ENCODE measurements around the gene DPYD. TPM values are rescaled to one million over a fixed set of nuclear protein-coding genes. Genes with fewer than 3 reads are reported as not detected.

DPYD gene
- total RNA-seq, 2 experiments from 2014 or later, result 34.4 to 35.9 TPM

GRCh38 chr1:97740891-97741290 lies 179.9 kb downstream of the DPYD start:
- no peak for TF ChIP-seq CTCF (IDR thresholded peaks at IDR 0.05)
- Histone ChIP-seq H3K36me3 (ENCODE audit: insufficient read depth, low read length) (no peaks in the 10 kb centered on the region), H3K9me3 (ENCODE audit: control insufficient read depth in 1 of 2, insufficient read depth in 1 of 2, low read length in 2 of 2) (no peaks in the 10 kb centered on the region), H3K4me1 (ENCODE audit: insufficient read depth, low read length) (no peaks in the 10 kb centered on the region), H3K27me3 (ENCODE audit: control insufficient read depth in 1 of 2, insufficient read depth in 2 of 2, low read length in 2 of 2) (no peaks in the 10 kb centered on the region), H3K4me3 (ENCODE audit: low read length) (no peak overlapping the region), H3K27ac (ENCODE audit: low read depth in 1 of 2, low read length in 2 of 2) (no peak overlapping the region)
- intact Hi-C loops (cut with DNase I, micrococcal nuclease), result no loop called here
- no peaks in the 10 kb centered on the region for H3K9me3 Mint-ChIP-seq
- peaks cover 42% of the 10 kb centered on the region for H3K36me3 Mint-ChIP-seq (ENCODE audit: low read depth)
- ATAC-seq (ENCODE audit: poor library complexity) (no peak), DNase-seq (no peak)
- no peaks in the 10 kb centered on the region for H3K4me1 Mint-ChIP-seq (ENCODE audit: low read depth)
- POLR2A ChIA-PET, result no interaction called here
- H3K27me3 Mint-ChIP-seq, result no peaks in the 10 kb centered on the region
- H3K4me3 Mint-ChIP-seq, result no peak overlapping the region
- H3K27ac Mint-ChIP-seq, result no peak overlapping the region
- CTCF ChIA-PET, result no interaction called here

- no peak overlapping the region for H3K4me3 ChIP-seq (ENCODE audit: low read length)
- Mint-ChIP-seq H3K36me3 (ENCODE audit: low read depth) (peaks cover 43% of the 10 kb centered on the region), H3K27ac (no peak overlapping the region), H3K27me3 (no peaks in the 10 kb centered on the region), H3K4me1 (ENCODE audit: low read depth) (no peaks in the 10 kb centered on the region), H3K4me3 (no peak overlapping the region), H3K9me3 (no peaks in the 10 kb centered on the region)
- H3K4me1 ChIP-seq (ENCODE audit: insufficient read depth, low read length), result no peaks in the 10 kb centered on the region
- CTCF ChIA-PET, result no interaction called here
- no peaks in the 10 kb centered on the region for H3K27me3 ChIP-seq (ENCODE audit: control insufficient read depth in 1 of 2, insufficient read depth in 2 of 2, low read length in 2 of 2)
- ATAC-seq (ENCODE audit: poor library complexity) (no peak), DNase-seq (no peak)
- TF ChIP-seq CTCF (IDR thresholded peaks at IDR 0.05), result no peak
- POLR2A ChIA-PET, result no interaction called here
- intact Hi-C loops (cut with DNase I, micrococcal nuclease), result no loop called here
- no peak overlapping the region for H3K27ac ChIP-seq (ENCODE audit: low read depth in 1 of 2, low read length in 2 of 2)
- H3K36me3 ChIP-seq (ENCODE audit: insufficient read depth, low read length), result no peaks in the 10 kb centered on the region
- no peaks in the 10 kb centered on the region for H3K9me3 ChIP-seq (ENCODE audit: control insufficient read depth in 1 of 2, insufficient read depth in 1 of 2, low read length in 2 of 2)
Observed at GRCh38 chr1:97739596-97740103, 181.2 kb downstream of the DPYD start.

- Histone ChIP-seq H3K27me3 (ENCODE audit: control insufficient read depth in 1 of 2, insufficient read depth in 2 of 2, low read length in 2 of 2) (no peaks in the 10 kb centered on the region), H3K9me3 (ENCODE audit: control insufficient read depth in 1 of 2, insufficient read depth in 1 of 2, low read length in 2 of 2) (no peaks in the 10 kb centered on the region), H3K4me1 (ENCODE audit: insufficient read depth, low read length) (no peaks in the 10 kb centered on the region), H3K4me3 (ENCODE audit: low read length) (no peak overlapping the region), H3K36me3 (ENCODE audit: insufficient read depth, low read length) (no peaks in the 10 kb centered on the region), H3K27ac (ENCODE audit: low read depth in 1 of 2, low read length in 2 of 2) (no peak overlapping the region)
- H3K27me3 Mint-ChIP-seq, result no peaks in the 10 kb centered on the region
- ChIA-PET POLR2A (interaction anchor here (0.6 kb wide), 1 partner anchor 47 kb away, joined by 5 read pairs; no protein-coding TSS in a partner anchor), CTCF (interaction anchor here (0.7 kb wide), 1 partner anchor 349 kb away, joined by 3 read pairs; no protein-coding TSS in a partner anchor)
- no peaks in the 10 kb centered on the region for H3K9me3 Mint-ChIP-seq
- H3K27ac Mint-ChIP-seq, result no peak overlapping the region
- TF ChIP-seq CTCF (IDR thresholded peaks at IDR 0.05), result no peak
- H3K4me3 Mint-ChIP-seq, result no peak overlapping the region
- peaks cover 43% of the 10 kb centered on the region for H3K36me3 Mint-ChIP-seq (ENCODE audit: low read depth)
- DNase-seq (no peak), ATAC-seq (ENCODE audit: poor library complexity) (no peak)
- H3K4me1 Mint-ChIP-seq (ENCODE audit: low read depth), result no peaks in the 10 kb centered on the region
- intact Hi-C loops (cut with DNase I, micrococcal nuclease), result no loop called here
Observed at GRCh38 chr1:97738270-97738669, 182.6 kb downstream of the DPYD start.

All from CD4-positive, alpha-beta T cell (primary cell).